A673 (cell line): ENCODE measurements around the gene TSTD1.

Source experiments
- CTCF ChIP-seq: fragments of 300-800, 200-600 bp; sonication (generic); conservative IDR thresholded peaks from 2 replicates; pipeline ENCODE4 v1.5.1; 2017; ENCODE audit warnings: low read depth, mild to moderate bottlenecking, antibody characterized with exemption, low read length, moderate library complexity, mixed read lengths
- EZH2 ChIP-seq: fragments of 200-600 bp; sonication (generic); IDR thresholded peaks from 2 replicates; pipeline ENCODE4 v1.6.1; 2017; ENCODE audit warnings: borderline replicate concordance, low read depth, mild to moderate bottlenecking, mixed read lengths, antibody characterized with exemption, low read length; ENCODE audit not compliant: poor library complexity, severe bottlenecking

GRCh38 chr1:160999376-160999775 is 39.4 kb downstream of the TSTD1 start:
- no peak for TF ChIP-seq CTCF
- no peak for TF ChIP-seq EZH2
